Endothelial cell of umbilical vein (primary cell): ENCODE measurements around the gene SORCS2. TPM values are rescaled to one million over a fixed set of nuclear protein-coding genes. Genes with fewer than 3 reads are reported as not detected.

ENCODE experiments used
- BruUV-seq: library from RNA; stranded (reverse); fragments of 400-500 nt; replicated peaks from 2 replicates; lab custom pipeline; 2021; lab: Mats Ljungman, UMichigan
- CTCF ChIA-PET: fragments of 300-600, 350-600 bp; sonication (Branson Sonifier 250); formaldehyde crosslinking; loops from one replicate; lab custom pipeline; 2021; ENCODE audit warnings: antibody characterized with exemption, inconsistent platforms; lab: Charles Lee
- POLR2A ChIA-PET: fragments of 300-600, 350-600 bp; sonication (Branson Sonifier 250); formaldehyde crosslinking; loops from one replicate; lab custom pipeline; 2021; ENCODE audit warnings: antibody characterized with exemption, inconsistent platforms; lab: Charles Lee
- DNase-seq: peaks from one replicate; pipeline ENCODE4 v3.0.0-alpha.2; 2011; ENCODE audit warnings: low read depth, low spot score
- FAIRE-seq: peaks from 2 replicates; lab custom pipeline; 2011; peaks lifted over from hg19 to GRCh38; lab: Jason Lieb, UNC
- H2AFZ ChIP-seq: 2 replicates; pipeline ENCODE4 v1.6.0; 2012; ENCODE audit warnings: low read depth, low read length, control low read depth, inconsistent platforms
- H3K27ac ChIP-seq: 2 replicates; pipeline ENCODE4 v1.5.1; 2011; ENCODE audit warnings: low read depth, mild to moderate bottlenecking, control low read depth, low read length, moderate library complexity; ENCODE audit not compliant: insufficient read depth
- H3K27me3 ChIP-seq, 2 experiments: 2 replicates each; pipeline versions ENCODE4 v1.6.0 to v1.6.1; 2011; ENCODE audit warnings: low read length in 2 of 2, mixed read lengths in 1 of 2; ENCODE audit not compliant: control insufficient read depth in 2 of 2, insufficient read depth in 2 of 2
- H3K36me3 ChIP-seq, 2 experiments: 2 replicates in 1 of 2; 3 replicates in 1 of 2; pipeline ENCODE4 v1.5.1; 2011; ENCODE audit warnings: low read length in 2 of 2, mild to moderate bottlenecking in 1 of 2, moderate library complexity in 1 of 2; ENCODE audit not compliant: control insufficient read depth in 2 of 2, insufficient read depth in 2 of 2; ENCODE audit errors: extremely low read depth in 1 of 2
- H3K4me1 ChIP-seq: 3 replicates; pipeline ENCODE4 v1.5.1; 2011; ENCODE audit warnings: mild to moderate bottlenecking, low read length; ENCODE audit not compliant: control insufficient read depth, insufficient read depth; ENCODE audit errors: extremely low read depth
- H3K4me2 ChIP-seq: 2 replicates; pipeline ENCODE4 v1.6.1; 2011; ENCODE audit warnings: low read length, control low read depth, mixed read lengths; ENCODE audit not compliant: insufficient read depth
- H3K4me3 ChIP-seq, 3 experiments: fragments of 200-600 bp in 1 of 3; sonication (generic), shearing (Covaris generic) in 1 of 3; replicated peaks in 1 of 3; 2 replicates each; pipeline ENCODE4 v1.5.1; 2011 to 2016; ENCODE audit warnings: control low read depth in 3 of 3, low read length in 3 of 3, mild to moderate bottlenecking in 2 of 3, inconsistent platforms in 1 of 3, low read depth in 1 of 3, moderate library complexity in 1 of 3; ENCODE audit not compliant: insufficient read depth in 1 of 3
- H3K79me2 ChIP-seq: 2 replicates; pipeline ENCODE4 v1.6.0; 2012; ENCODE audit warnings: low read length, inconsistent platforms; ENCODE audit not compliant: control insufficient read depth, insufficient read depth
- H3K9ac ChIP-seq: replicated peaks from 2 replicates; pipeline ENCODE3; 2011; ENCODE audit warnings: low read length, control low read depth; ENCODE audit not compliant: insufficient read depth; ENCODE audit errors: extremely low read depth
- H3K9me1 ChIP-seq: replicated peaks from 3 replicates; pipeline ENCODE4 v1.6.0; 2011; ENCODE audit warnings: mild to moderate bottlenecking, low read length; ENCODE audit not compliant: control insufficient read depth, insufficient read depth; ENCODE audit errors: extremely low read depth
- H3K9me3 ChIP-seq: replicated peaks from 2 replicates; pipeline ENCODE4 v1.5.1; 2012; ENCODE audit warnings: low read length, inconsistent platforms; ENCODE audit not compliant: control insufficient read depth, insufficient read depth
- H4K20me1 ChIP-seq: replicated peaks from 2 replicates; pipeline ENCODE3; 2011; ENCODE audit warnings: mild to moderate bottlenecking, low read length; ENCODE audit not compliant: control insufficient read depth, insufficient read depth; ENCODE audit errors: extremely low read depth
- EZH2 ChIP-seq: IDR thresholded peaks from 2 replicates; pipeline ENCODE4 v1.6.1; 2012; ENCODE audit warnings: borderline replicate concordance, low read depth, mild to moderate bottlenecking, moderate library complexity, low read length, inconsistent platforms; ENCODE audit not compliant: severe bottlenecking
- FOS ChIP-seq: IDR thresholded peaks from 2 replicates; pipeline ENCODE4 v1.6.1; 2011; ENCODE audit warnings: mild to moderate bottlenecking, low read length, moderate library complexity, borderline replicate concordance; ENCODE audit not compliant: insufficient read depth
- GATA2 ChIP-seq: IDR thresholded peaks from 2 replicates; pipeline ENCODE4 v1.7.0; 2011; ENCODE audit warnings: low read depth, mild to moderate bottlenecking, moderate library complexity, mixed read lengths, low read length; ENCODE audit not compliant: insufficient read length, insufficient read depth
- JUN ChIP-seq: IDR thresholded peaks from 2 replicates; pipeline ENCODE4 v1.6.1; 2011; ENCODE audit warnings: borderline replicate concordance, low read depth; ENCODE audit not compliant: insufficient read length, insufficient read depth
- MYC ChIP-seq: IDR thresholded peaks from one replicate; pipeline ENCODE4 v1.6.1; 2011; ENCODE audit warnings: mild to moderate bottlenecking, low read depth, low read length
- POLR2A ChIP-seq: IDR thresholded peaks from 2 replicates; pipeline ENCODE4 v1.6.1; 2012; ENCODE audit warnings: low read depth, mild to moderate bottlenecking, control low read depth, low read length
- POLR2AphosphoS5 ChIP-seq: IDR thresholded peaks from 2 replicates; pipeline ENCODE4 v1.6.1; 2012; ENCODE audit warnings: low read depth, mild to moderate bottlenecking, control low read depth, low read length, moderate library complexity; ENCODE audit not compliant: insufficient read depth
- dilution Hi-C: fragments of 300-500 bp; cut with MboI; formaldehyde crosslinking; loops from one replicate; pipeline ENCODE4 v1.15.0; 2019; ENCODE audit warnings: low sequenced_read_pairs; ENCODE audit not compliant: extremely low pct_ligation_motif_present
- intact Hi-C: fragments of 100-400 bp; cut with micrococcal nuclease; formaldehyde crosslinking; loops from one replicate; pipeline ENCODE4 v1.10.0; 2022
- polyA plus RNA-seq, 4 experiments: library from polyadenylated mRNA; depleted of rRNA in 3 of 4; stranded (reverse) in 3 of 4; unstranded in 1 of 4; fragments of >200 nt; gene quantifications; 2 replicates each; pipeline versions ENCODE4 v1.2.1 to v1.2.3, GENCODE V29; 2011 to 2012; ENCODE audit warnings: missing spikeins in 1 of 4
- total RNA-seq: library from RNA; stranded (reverse); gene quantifications from 2 replicates; pipeline ENCODE4 v1.2.3, GENCODE V29; 2021
- TF ChIP-seq, protein P1 (sequence below), 2 donors: IDR thresholded peaks; 1 replicate in 1 of 2; 2 replicates in 1 of 2; pipeline ENCODE4 v1.5.1; 2011; ENCODE audit warnings: low read length in 2 of 2, mild to moderate bottlenecking in 2 of 2, moderate library complexity in 2 of 2, control low read depth in 1 of 2, inconsistent platforms in 1 of 2, low read depth in 1 of 2; ENCODE audit not compliant: insufficient read depth in 1 of 2; ENCODE audit errors: extremely low read depth in 1 of 2
- TF ChIP-seq, protein P2 (sequence below): IDR thresholded peaks from 2 replicates; pipeline ENCODE4 v1.6.1; 2011; ENCODE audit not compliant: insufficient read depth, insufficient read length

SORCS2 gene
- total and polyA plus RNA-seq, 2 donors (not counting 3 experiments of a cell fraction or from before 2014, with no cell fraction given) = not detected

- Histone ChIP-seq H3K4me3 (no peak overlapping the region), H3K9ac (no peak overlapping the region), H3K36me3 (no peaks in the 10 kb centered on the region), H3K4me1 (no peaks in the 10 kb centered on the region), H4K20me1 (no peaks in the 10 kb centered on the region), H3K27me3 (no peaks in the 10 kb centered on the region), H3K9me1 (no peaks in the 10 kb centered on the region), H3K4me2 (no peak overlapping the region), H3K27ac (no peak overlapping the region), H2AFZ (no peak overlapping the region), H3K79me2 (no peaks in the 10 kb centered on the region), H3K9me3 (no peaks in the 10 kb centered on the region)
- dilution Hi-C loops = no loop called here
- ChIA-PET POLR2A (no interaction called here), CTCF (interaction anchor here (1.5 kb wide), 1 partner anchor 13 kb away, joined by 3 read pairs; no protein-coding TSS in a partner anchor)
- TF ChIP-seq FOS = no peak
- TF ChIP-seq, protein P1, sequence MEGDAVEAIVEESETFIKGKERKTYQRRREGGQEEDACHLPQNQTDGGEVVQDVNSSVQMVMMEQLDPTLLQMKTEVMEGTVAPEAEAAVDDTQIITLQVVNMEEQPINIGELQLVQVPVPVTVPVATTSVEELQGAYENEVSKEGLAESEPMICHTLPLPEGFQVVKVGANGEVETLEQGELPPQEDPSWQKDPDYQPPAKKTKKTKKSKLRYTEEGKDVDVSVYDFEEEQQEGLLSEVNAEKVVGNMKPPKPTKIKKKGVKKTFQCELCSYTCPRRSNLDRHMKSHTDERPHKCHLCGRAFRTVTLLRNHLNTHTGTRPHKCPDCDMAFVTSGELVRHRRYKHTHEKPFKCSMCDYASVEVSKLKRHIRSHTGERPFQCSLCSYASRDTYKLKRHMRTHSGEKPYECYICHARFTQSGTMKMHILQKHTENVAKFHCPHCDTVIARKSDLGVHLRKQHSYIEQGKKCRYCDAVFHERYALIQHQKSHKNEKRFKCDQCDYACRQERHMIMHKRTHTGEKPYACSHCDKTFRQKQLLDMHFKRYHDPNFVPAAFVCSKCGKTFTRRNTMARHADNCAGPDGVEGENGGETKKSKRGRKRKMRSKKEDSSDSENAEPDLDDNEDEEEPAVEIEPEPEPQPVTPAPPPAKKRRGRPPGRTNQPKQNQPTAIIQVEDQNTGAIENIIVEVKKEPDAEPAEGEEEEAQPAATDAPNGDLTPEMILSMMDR (IDR thresholded peaks at IDR 0.05; ENCODE audit: extremely low read depth in 1 of 2, insufficient read depth in 1 of 2, low read depth in 1 of 2, low read length in 2 of 2) = no peak
- TF ChIP-seq, protein P2, sequence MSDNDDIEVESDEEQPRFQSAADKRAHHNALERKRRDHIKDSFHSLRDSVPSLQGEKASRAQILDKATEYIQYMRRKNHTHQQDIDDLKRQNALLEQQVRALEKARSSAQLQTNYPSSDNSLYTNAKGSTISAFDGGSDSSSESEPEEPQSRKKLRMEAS = no peak
- no peak for TF ChIP-seq JUN
- TF ChIP-seq EZH2 = no peak
- no peak for TF ChIP-seq POLR2A
- no peak for TF ChIP-seq MYC
- TF ChIP-seq POLR2AphosphoS5 = no peak
- no peak for TF ChIP-seq GATA2
- FAIRE-seq (no peak), DNase-seq (no peak)
- intact Hi-C loops = no loop called here
- no TSS peak for BruUV-seq
Measured at GRCh38 chr4:7470111-7470510, 277.8 kb downstream of the SORCS2 start.
